GM18873 (cell line): ENCODE measurements around the gene HBEGF.

Experiments
- ATAC-seq: cut with Tn5 transposase; IDR thresholded peaks from one replicate; pipeline ENCODE4 v1.9.1; 2021; ENCODE audit warnings: mild to moderate bottlenecking, moderate library complexity, moderate number of reproducible peaks; ENCODE audit not compliant: unreplicated experiment, low FRiP score

HBEGF gene

DNA sequence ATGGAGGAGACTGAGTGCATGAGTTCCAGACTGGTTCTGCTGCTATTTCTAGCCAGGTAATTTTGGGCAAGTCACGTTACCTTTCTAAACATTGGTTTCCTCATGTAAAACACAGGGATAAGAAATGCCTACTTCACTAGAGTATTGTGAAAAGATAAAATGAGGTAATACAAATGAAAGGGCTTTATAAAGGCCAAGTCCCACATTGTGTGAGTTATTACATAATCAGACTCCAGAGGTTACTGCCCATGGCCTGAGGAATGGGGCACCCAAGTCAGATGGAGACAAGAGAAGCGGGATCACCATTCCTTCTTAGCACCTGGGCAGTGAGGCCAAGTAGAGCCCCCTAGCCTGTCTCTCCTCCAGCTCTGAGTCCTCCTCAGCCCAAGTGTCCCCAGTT, 7.5 kb downstream of the HBEGF start:
- no peak for ATAC-seq

DNA sequence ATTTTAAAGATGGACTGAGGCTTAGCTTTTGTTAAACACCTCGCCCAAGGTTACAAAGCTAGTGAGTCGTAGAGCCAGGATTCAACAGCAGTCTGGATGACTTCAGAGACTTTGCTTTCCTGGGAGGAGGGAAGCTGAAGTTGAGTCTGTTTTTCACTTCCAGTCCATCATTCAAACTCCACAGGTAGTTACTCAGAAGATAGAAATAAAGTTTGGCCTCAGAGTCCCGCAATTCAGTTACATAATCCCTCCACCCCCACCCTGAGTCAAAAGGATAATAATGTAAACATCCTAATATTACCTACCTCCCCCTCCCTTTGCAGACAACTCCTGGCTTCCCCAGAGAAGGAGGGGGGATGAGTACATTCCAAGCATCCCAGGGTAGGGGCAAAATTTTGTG, 8.1 kb downstream of the HBEGF start:
- no peak for ATAC-seq

DNA sequence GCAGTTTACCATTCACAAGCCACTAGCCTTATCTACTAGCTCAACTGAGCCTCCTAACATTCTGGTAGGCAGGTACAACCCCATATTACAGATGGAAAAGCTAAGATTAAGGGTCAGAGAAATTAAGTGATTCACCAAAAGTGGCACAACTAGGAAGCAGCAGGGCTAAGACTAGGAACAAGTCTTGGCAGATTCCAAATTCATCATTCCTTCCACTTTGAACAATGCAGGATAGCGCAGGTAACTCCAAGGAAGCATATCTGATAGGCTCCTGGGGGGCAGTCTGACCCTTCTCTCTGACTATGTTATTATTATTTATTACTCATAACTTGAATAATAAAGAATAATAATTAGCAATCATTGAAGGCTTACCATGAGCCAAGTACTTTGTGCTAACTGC, 8.5 kb downstream of the HBEGF start:
- ATAC-seq, result no peak

DNA sequence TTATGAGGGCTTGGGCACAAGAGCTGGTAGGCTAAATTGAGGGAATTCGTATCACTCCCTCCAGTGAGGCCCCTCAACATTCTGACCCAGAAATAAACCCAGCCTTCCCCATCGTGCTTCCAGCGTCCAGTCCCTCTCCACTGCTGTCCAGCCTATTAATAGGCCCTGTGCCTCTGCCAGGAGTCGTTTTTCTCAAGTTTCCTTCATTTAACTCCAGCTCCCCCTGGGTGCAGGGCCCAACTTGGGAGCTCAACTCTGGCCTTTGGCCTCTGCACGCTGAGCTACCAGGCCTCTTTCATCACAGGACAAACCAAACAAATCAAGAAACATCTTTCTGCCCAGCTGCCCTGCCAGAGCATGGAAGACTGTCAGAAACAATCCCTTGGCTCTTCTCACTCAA, 10.0 kb downstream of the HBEGF start:
- no peak for ATAC-seq

DNA sequence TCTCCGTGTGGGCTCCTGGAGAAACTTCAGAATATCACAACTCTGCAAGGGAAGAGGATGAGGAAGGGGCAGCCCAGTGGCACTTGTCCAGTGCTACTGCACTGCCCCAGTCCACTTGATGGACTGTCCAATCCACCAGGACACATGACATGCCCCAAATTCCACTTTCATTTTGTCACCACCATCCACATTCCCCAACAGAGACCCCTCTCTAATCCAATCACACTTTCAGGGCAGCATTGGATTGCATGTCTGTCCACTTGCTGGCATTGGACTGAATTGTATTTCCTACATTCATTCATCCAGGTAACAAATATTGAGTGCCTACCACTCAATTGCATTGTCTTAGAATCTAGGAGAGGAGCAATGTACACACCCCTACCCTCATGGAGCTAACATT, 14.8 kb downstream of the HBEGF start:
- no peak for ATAC-seq

DNA sequence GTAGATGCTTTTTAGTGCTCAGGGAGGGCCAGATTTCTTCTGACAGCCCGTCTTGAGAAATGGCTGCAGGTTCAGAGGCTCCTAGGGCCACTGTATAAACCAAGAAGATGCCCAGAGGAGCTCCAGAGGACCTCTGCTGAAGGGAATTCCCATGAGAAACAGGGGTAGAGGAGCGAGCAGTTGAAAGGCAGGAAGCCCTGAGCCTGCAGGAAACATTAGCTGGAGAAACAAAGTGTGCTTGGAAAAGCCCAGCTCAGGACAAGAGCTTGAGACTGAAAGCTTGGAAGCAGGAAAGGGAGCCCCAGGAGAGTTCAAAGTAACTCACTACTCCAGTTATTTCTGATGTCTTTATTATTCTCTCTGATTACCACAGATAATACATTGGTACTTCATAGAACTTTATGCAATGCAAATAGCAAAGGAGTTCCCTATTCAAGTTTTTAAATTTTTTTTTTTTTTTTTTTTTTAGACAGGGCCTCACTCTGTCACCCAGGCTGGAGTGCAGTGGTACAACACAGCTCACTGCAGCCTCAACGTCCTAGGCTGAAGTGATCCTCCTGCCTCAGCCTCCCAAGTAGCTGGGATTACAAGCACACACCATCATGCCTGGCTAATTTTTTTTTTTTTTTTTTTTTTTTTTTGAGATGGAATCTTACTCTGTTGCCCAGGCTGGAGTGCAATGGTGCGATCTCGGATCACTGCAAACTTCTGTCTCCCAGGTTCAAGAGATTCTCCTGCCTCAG, 16.5 kb downstream of the HBEGF start:
- no peak for ATAC-seq

DNA sequence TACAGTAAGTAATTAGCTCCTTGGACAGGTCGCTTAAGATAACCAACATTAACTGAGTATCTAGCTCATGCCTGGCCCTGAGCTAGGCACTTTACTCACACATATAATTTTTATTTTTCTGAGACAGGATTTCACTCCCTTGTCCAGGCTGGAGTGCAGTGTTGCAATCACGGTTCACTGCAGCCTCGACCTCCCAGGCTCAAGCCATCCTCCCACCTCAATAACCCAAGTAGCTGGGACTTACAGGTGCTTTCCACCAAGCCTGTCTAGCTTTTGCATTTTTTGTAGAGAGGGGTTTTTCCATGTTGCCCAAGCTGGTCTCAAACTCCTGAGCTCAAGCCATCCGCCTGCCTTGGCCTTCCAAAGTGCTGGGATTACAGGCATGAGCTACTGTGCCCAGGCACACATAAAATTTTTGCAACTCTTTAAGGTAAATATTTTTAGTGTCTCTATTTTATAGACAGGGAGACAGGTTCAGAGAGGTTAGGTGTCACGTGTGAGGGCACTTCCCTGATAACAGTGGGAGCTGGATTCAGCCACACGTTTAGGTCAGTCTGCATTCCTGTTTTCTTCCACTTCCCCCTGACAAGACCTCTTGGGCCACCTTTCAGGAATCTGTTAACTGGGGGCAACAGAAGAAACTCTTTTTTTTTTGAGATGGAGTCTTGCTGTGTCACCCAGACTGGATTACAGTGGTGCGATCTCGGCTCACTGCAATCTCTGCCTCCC, 18.2 kb downstream of the HBEGF start:
- no peak for ATAC-seq

DNA sequence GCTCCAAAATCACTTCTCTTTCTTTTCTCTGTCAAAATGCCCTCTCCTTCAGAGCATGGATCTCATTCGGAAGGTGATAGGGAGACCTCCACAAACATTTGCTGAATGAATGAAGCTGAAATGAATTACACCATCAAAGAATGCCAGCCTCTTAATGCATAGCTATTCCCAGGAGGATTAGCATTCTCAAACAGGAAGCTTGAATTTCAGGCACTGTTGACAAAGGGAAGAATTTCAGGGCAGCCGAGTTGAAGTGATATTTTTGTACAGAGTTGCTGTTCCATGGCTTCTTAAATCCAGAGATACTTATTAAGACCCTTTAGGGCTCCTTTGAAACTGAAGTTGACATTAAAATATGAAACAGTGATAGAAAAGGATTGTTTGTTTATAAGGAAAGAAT, 18.8 kb downstream of the HBEGF start:
- ATAC-seq, result no peak

DNA sequence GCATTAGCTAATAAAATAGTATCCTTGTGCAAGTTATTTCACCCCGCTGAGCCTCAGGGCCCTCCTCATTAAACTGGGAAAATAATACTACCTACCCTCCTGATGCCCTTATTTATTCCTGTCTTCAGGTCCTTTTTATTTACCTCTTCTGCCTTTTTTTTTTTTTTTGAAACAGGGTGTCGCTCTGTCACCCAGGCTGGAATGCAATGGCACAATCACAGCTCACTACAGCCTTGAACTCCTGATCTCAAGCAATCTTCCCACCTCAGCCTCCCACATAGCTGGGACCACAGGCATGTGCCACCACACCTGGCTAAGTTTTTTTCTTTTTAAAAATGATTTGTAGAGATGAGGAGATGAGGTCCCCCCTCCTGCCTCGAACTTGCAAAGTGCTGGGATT, 20.9 kb downstream of the HBEGF start:
- no peak for ATAC-seq

DNA sequence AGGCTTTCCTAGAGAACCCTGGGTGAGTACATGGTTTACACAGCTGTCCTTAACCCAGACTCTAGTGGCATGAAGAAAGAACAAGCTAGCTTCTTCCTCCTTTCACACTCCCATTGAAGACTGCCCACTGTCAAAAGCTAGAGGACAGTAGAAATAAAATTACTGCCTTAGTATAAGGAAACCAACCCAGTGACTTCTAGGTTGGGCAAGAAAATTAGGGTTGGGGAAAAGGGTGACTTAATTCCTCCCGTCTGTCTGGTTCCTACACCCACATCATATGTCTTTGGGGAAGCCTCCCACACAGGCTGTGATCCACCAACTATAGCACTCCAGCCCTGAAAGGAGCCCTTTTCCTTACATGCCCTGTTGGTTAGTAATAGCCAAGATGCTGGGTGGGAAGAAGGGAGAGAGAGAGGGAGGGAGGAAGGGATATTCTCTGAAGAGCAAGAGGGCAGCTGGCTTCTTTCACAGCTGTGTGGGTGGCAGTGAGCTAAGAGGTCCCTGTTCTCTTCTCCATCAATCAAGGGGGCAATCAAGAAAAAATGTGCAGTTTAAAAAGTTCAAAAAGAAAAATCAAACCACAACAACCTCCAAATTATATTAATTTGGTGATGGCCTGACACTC, 21.7 kb downstream of the HBEGF start:
- ATAC-seq, result no peak

DNA sequence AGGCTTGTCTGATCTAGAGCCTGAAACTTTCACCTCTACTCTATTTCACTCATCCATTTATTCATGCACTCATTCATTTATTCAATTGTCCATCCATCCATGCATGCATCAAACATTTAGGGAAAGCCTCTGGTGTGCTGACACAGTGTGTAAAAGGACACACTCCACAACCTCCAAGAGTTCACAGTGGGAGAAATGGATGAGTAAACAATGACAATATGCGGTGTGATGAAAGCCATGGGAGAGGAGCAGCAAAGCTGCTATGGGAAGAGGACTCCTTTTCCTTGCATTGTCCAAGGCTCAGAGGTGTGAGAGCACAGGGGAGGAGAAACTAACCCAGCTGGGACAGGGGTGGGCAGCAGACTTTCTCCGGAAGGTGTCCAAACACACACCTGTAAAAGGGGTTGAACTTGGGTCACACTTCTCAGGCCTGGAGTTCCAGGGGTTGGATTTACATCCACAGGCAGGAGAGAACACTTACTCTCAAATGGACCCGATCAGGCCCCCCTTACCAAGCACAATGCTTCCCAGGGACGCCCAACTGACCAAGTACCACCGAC, 22.3 kb downstream of the HBEGF start:
- ATAC-seq, result no peak

DNA sequence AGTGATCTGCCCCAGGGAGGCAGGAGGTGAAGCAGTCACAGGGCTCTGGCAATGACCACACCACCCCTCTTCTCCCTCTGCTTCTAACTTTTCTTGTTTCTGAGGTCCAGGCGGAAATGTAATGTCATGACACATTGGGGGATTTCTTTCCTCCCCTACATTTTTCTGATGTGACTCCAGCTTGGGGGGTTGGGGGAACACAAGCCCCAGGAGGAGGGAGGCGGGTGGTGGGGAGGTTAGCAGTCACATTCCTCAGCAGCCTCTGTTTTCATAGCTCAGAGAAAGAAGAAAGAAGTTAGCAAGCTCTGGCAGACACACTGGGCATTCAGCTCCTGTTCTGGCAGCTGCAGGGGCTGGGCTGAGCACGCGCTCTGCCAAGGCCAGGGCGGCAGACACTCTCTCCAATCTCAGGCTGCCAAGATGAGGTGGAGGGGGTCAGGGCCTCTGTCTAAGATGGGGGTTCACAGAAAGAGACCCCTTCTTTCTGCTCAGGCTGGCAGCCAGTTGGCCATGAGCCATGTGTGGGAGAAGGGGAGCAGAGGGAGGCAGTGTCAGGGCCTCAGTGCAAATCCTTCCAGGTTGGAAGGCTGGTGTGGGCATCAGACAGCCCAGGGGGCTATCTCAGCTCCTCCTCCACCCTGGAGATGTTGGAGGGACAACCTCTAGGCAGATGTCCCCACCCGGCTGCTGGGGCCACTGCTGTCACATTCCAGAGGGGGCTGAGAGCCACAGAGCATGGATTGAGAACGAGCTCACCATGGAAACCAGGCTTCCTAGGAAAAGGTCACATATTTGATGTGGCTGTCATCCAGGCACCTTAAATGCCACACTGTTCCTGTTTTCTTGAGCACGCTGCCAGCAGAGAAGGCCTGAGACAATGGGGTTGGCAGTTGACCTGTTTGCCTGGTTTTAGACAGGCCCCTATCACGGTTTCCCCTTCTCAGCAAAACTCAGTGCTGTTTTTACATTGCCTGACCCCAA, 23.4 kb downstream of the HBEGF start:
- ATAC-seq, result no peak

DNA sequence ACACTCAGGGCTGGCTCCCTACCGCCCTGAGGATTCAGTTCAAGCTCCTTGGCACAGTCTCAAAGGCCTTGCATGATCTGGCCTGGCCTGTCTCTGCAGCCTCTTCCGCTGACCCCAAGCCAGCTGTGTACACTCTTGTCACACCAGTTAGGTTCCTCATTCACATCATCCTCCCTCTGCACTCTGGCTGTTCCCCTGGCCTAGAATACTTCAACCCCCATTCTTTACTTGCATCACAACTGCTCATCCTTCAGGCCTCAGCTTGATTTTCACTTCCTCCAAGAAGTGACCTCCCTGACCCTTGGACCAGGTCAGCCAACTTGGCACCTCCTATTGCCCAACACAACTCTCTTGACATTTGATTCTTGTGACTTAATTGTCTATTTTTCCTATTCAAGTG, 24.6 kb downstream of the HBEGF start:
- no peak for ATAC-seq

DNA sequence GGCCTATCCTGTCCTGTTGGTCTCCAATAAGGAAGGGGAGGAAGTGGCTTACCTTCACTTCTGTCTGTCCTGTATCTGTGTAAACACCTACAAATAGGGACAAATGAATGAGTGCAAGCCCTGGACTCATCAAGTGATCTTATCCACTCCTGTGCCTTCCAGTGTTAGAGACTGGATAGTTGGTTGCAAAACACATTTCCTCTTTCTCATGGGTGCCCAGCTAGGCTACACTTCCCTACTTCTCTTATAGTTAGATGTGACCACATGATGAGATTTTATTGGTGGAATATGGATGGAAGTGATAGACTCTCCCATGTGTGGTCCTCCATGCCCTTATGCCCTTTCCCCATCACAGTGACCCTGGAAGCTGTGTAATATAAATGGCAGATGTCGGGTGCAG, 26.6 kb downstream of the HBEGF start:
- no peak for ATAC-seq

DNA sequence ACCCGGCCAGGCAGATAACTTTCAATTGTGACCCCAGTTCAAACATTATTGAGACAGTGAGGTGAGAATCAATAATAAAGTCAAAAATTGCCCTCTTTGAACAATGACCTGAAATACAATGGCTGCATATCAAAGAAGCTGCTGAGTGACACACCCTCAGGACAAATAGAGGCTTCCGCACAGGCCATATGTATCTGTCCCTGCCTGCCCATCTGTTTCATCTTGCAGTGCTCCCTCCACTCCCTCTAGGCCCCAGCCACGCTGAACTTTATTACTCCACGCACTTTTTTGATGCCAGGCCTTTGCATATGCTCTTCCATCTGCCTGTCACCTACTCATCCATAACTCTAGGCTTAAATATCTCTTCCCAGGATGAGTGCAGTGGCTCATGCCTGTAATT, 27.6 kb downstream of the HBEGF start:
- ATAC-seq, result no peak

DNA sequence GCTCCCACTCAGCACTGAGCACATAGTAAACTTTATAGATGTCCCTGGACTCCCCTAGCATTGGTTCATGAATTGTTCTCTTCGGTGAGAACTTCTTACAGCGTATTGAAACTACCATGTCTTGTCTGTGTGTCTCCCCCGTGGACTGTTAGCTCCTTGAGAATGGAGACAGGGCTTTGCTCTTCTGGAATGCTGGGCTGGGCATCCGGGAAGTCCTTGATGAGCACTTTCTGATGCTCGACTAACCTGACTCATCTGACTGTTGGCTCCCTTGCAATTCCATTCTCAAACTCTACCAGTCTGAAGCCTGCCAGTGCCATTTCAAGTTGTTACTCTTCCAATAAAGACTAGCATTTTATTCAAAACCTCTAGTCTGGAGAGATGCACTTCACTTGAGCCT, 28.5 kb downstream of the HBEGF start:
- no peak for ATAC-seq

DNA sequence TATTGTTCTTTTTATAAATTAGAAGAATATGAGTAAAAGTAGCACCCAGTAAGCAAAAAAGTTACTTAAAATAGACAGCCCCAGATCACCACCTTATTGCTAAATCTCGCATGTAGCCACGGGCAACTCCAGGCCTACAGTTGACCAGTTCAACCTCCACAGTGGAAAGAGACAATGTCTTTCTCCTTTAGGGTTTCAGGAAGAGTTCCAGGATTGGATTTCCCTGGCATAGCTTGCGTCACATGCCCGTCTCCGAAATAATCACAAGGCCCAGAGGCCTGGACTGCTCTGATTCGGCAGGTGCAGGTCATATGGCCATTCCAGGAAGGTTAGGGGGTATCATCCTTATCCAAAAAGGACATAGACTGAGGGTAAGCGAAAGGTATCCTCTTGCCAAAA, 33.6 kb downstream of the HBEGF start:
- ATAC-seq, result no peak

DNA sequence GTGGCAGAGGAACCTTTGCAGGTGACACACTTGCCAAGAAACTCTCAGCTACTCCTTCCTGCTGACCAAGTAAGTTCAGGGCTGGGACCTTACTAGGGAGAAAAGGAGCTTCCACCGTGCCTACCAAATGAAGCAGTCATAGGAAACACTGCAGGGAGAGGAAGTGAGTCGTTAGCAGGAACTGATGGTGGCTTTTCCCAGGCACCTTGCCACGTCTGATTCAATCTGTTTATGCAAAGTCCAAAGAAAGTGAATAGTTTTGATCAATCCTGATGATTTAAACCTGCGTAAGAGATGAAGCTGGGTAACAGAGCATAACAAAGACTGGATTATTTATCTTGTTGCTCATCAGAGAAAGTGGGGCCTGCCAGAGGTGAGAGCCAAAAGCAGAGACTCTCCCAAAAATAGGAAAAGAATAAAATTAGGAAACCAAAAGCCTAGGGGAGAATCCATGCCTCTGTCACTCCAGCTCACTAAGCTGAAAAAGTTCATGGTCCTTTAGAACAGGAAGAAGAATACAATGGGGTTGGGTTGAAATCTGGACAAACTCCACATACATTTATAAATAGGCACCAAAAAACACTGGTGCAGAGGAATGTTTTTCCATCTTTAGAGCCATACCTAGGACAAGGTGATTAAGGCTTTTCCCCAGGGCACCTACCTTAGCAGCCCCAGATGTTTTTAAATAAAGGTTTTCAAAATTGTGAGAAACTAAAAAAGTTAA, 34.2 kb downstream of the HBEGF start:
- no peak for ATAC-seq

DNA sequence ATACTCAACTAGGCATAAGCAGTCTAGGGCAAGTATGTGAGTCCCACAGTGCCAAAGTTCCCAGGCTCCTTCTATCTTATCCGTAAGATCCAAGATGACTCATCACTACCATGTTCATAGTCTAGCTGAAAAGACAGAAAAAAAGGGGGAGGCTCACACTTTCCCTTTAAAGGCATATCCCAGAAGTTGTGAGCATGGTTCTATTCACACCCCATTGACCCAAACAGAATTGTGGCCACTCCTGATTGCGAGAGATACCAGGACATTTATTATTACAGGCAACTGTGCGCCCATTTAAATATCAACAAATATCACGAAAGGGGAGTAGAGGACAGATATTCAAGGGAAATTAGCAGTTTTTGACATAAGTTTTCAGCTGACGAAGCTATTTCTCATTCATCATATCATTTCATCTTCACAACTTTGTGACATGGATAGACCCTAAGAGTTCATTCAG, 35.4 kb downstream of the HBEGF start:
- no peak for ATAC-seq

DNA sequence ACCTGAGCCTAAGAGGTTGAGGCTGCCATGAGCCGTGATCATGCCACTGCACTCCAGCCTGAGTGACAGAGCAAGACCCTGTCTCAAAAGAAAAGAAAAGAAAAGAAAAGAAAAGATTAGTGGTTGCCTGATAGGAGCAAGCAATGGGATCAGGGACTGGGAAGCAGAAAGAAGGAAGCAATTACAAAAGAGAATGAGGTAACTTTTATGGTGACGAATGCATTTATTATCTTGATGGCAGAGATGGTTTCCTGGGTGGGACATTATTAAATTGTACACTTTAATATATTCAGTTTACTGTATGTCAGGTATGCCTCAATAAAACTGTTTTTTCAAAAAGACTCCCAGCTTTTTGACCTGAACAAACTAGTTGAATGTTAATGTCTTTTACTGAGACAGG, 36.0 kb downstream of the HBEGF start:
- ATAC-seq, result no peak
